Endothelial cell of umbilical vein (primary cell): Measurements from ENCODE around the gene ZNF407. TPM values are rescaled to one million over a fixed set of nuclear protein-coding genes. Genes with fewer than 3 reads are reported as not detected.

Experiments used
- BruUV-seq: library from RNA; stranded (reverse); fragments of 400-500 nt; replicated peaks from 2 replicates; lab custom pipeline; 2021; lab: Mats Ljungman, UMichigan
- CTCF ChIA-PET: fragments of 300-600, 350-600 bp; sonication (Branson Sonifier 250); formaldehyde crosslinking; loops from one replicate; lab custom pipeline; 2021; ENCODE audit warnings: antibody characterized with exemption, inconsistent platforms; lab: Charles Lee
- POLR2A ChIA-PET: fragments of 300-600, 350-600 bp; sonication (Branson Sonifier 250); formaldehyde crosslinking; loops from one replicate; lab custom pipeline; 2021; ENCODE audit warnings: antibody characterized with exemption, inconsistent platforms; lab: Charles Lee
- DNase-seq: peaks from one replicate; pipeline ENCODE4 v3.0.0-alpha.2; 2011; ENCODE audit warnings: low read depth, low spot score
- FAIRE-seq: peaks from 2 replicates; lab custom pipeline; 2011; peaks lifted over from hg19 to GRCh38; lab: Jason Lieb, UNC
- H2AFZ ChIP-seq: 2 replicates; pipeline ENCODE4 v1.6.0; 2012; ENCODE audit warnings: low read depth, low read length, control low read depth, inconsistent platforms
- H3K27ac ChIP-seq: 2 replicates; pipeline ENCODE4 v1.5.1; 2011; ENCODE audit warnings: low read depth, mild to moderate bottlenecking, control low read depth, low read length, moderate library complexity; ENCODE audit not compliant: insufficient read depth
- H3K27me3 ChIP-seq, 2 experiments: 2 replicates each; pipeline versions ENCODE4 v1.6.0 to v1.6.1; 2011; ENCODE audit warnings: low read length in 2 of 2, mixed read lengths in 1 of 2; ENCODE audit not compliant: control insufficient read depth in 2 of 2, insufficient read depth in 2 of 2
- H3K36me3 ChIP-seq, 2 experiments: 2 replicates in 1 of 2; 3 replicates in 1 of 2; pipeline ENCODE4 v1.5.1; 2011; ENCODE audit warnings: low read length in 2 of 2, mild to moderate bottlenecking in 1 of 2, moderate library complexity in 1 of 2; ENCODE audit not compliant: control insufficient read depth in 2 of 2, insufficient read depth in 2 of 2; ENCODE audit errors: extremely low read depth in 1 of 2
- H3K4me1 ChIP-seq: 3 replicates; pipeline ENCODE4 v1.5.1; 2011; ENCODE audit warnings: mild to moderate bottlenecking, low read length; ENCODE audit not compliant: control insufficient read depth, insufficient read depth; ENCODE audit errors: extremely low read depth
- H3K4me2 ChIP-seq: 2 replicates; pipeline ENCODE4 v1.6.1; 2011; ENCODE audit warnings: low read length, control low read depth, mixed read lengths; ENCODE audit not compliant: insufficient read depth
- H3K4me3 ChIP-seq, 3 experiments: fragments of 200-600 bp in 1 of 3; sonication (generic), shearing (Covaris generic) in 1 of 3; replicated peaks in 1 of 3; 2 replicates each; pipeline ENCODE4 v1.5.1; 2011 to 2016; ENCODE audit warnings: control low read depth in 3 of 3, low read length in 3 of 3, mild to moderate bottlenecking in 2 of 3, inconsistent platforms in 1 of 3, low read depth in 1 of 3, moderate library complexity in 1 of 3; ENCODE audit not compliant: insufficient read depth in 1 of 3
- H3K79me2 ChIP-seq: 2 replicates; pipeline ENCODE4 v1.6.0; 2012; ENCODE audit warnings: low read length, inconsistent platforms; ENCODE audit not compliant: control insufficient read depth, insufficient read depth
- H3K9ac ChIP-seq: replicated peaks from 2 replicates; pipeline ENCODE3; 2011; ENCODE audit warnings: low read length, control low read depth; ENCODE audit not compliant: insufficient read depth; ENCODE audit errors: extremely low read depth
- H3K9me1 ChIP-seq: replicated peaks from 3 replicates; pipeline ENCODE4 v1.6.0; 2011; ENCODE audit warnings: mild to moderate bottlenecking, low read length; ENCODE audit not compliant: control insufficient read depth, insufficient read depth; ENCODE audit errors: extremely low read depth
- H3K9me3 ChIP-seq: replicated peaks from 2 replicates; pipeline ENCODE4 v1.5.1; 2012; ENCODE audit warnings: low read length, inconsistent platforms; ENCODE audit not compliant: control insufficient read depth, insufficient read depth
- H4K20me1 ChIP-seq: replicated peaks from 2 replicates; pipeline ENCODE3; 2011; ENCODE audit warnings: mild to moderate bottlenecking, low read length; ENCODE audit not compliant: control insufficient read depth, insufficient read depth; ENCODE audit errors: extremely low read depth
- EZH2 ChIP-seq: IDR thresholded peaks from 2 replicates; pipeline ENCODE4 v1.6.1; 2012; ENCODE audit warnings: borderline replicate concordance, low read depth, mild to moderate bottlenecking, moderate library complexity, low read length, inconsistent platforms; ENCODE audit not compliant: severe bottlenecking
- FOS ChIP-seq: IDR thresholded peaks from 2 replicates; pipeline ENCODE4 v1.6.1; 2011; ENCODE audit warnings: mild to moderate bottlenecking, low read length, moderate library complexity, borderline replicate concordance; ENCODE audit not compliant: insufficient read depth
- GATA2 ChIP-seq: IDR thresholded peaks from 2 replicates; pipeline ENCODE4 v1.7.0; 2011; ENCODE audit warnings: low read depth, mild to moderate bottlenecking, moderate library complexity, mixed read lengths, low read length; ENCODE audit not compliant: insufficient read length, insufficient read depth
- JUN ChIP-seq: IDR thresholded peaks from 2 replicates; pipeline ENCODE4 v1.6.1; 2011; ENCODE audit warnings: borderline replicate concordance, low read depth; ENCODE audit not compliant: insufficient read length, insufficient read depth
- MYC ChIP-seq: IDR thresholded peaks from one replicate; pipeline ENCODE4 v1.6.1; 2011; ENCODE audit warnings: mild to moderate bottlenecking, low read depth, low read length
- POLR2A ChIP-seq: IDR thresholded peaks from 2 replicates; pipeline ENCODE4 v1.6.1; 2012; ENCODE audit warnings: low read depth, mild to moderate bottlenecking, control low read depth, low read length
- POLR2AphosphoS5 ChIP-seq: IDR thresholded peaks from 2 replicates; pipeline ENCODE4 v1.6.1; 2012; ENCODE audit warnings: low read depth, mild to moderate bottlenecking, control low read depth, low read length, moderate library complexity; ENCODE audit not compliant: insufficient read depth
- dilution Hi-C: fragments of 300-500 bp; cut with MboI; formaldehyde crosslinking; loops from one replicate; pipeline ENCODE4 v1.15.0; 2019; ENCODE audit warnings: low sequenced_read_pairs; ENCODE audit not compliant: extremely low pct_ligation_motif_present
- intact Hi-C: fragments of 100-400 bp; cut with micrococcal nuclease; formaldehyde crosslinking; loops from one replicate; pipeline ENCODE4 v1.10.0; 2022
- polyA plus RNA-seq, 4 experiments: library from polyadenylated mRNA; depleted of rRNA in 3 of 4; stranded (reverse) in 3 of 4; unstranded in 1 of 4; fragments of >200 nt; gene quantifications; 2 replicates each; pipeline versions ENCODE4 v1.2.1 to v1.2.3, GENCODE V29; 2011 to 2012; ENCODE audit warnings: missing spikeins in 1 of 4
- total RNA-seq: library from RNA; stranded (reverse); gene quantifications from 2 replicates; pipeline ENCODE4 v1.2.3, GENCODE V29; 2021
- TF ChIP-seq, protein P1 (sequence below), 2 donors: IDR thresholded peaks; 1 replicate in 1 of 2; 2 replicates in 1 of 2; pipeline ENCODE4 v1.5.1; 2011; ENCODE audit warnings: low read length in 2 of 2, mild to moderate bottlenecking in 2 of 2, moderate library complexity in 2 of 2, control low read depth in 1 of 2, inconsistent platforms in 1 of 2, low read depth in 1 of 2; ENCODE audit not compliant: insufficient read depth in 1 of 2; ENCODE audit errors: extremely low read depth in 1 of 2
- TF ChIP-seq, protein P2 (sequence below): IDR thresholded peaks from 2 replicates; pipeline ENCODE4 v1.6.1; 2011; ENCODE audit not compliant: insufficient read depth, insufficient read length

Gene ZNF407
- total and polyA plus RNA-seq, 2 donors (not counting 3 experiments of a cell fraction or from before 2014, with no cell fraction given), result 3.8 to 20.1 TPM

DNA sequence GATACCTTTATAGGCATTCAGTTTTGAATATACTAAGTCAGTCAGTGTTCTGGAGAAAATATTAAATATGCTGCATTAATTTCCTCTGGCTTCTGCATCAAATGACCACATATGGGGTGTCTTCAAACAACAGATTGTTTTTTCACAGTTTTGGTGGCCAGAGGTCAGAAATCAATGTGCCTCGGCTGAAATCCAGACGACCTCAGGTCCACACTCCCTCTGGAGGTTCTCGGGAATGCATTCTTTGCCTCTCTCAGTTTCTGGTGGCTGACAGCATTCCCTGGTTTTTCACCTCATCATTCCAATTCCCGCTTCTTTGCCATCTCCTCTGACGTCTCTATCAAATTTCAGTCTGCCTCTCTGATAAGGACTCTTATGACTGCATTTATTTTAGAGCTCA, 142.3 kb downstream of the ZNF407 start:
- Histone ChIP-seq H3K9me1 (no peaks in the 10 kb centered on the region), H3K9ac (no peak overlapping the region), H4K20me1 (no peaks in the 10 kb centered on the region), H2AFZ (no peak overlapping the region), H3K4me3 (no peak overlapping the region), H3K27ac (no peak overlapping the region), H3K79me2 (no peaks in the 10 kb centered on the region), H3K9me3 (no peaks in the 10 kb centered on the region), H3K36me3 (no peaks in the 10 kb centered on the region), H3K27me3 (no peaks in the 10 kb centered on the region), H3K4me1 (no peaks in the 10 kb centered on the region), H3K4me2 (no peak overlapping the region)
- dilution Hi-C loops, result no loop called here
- intact Hi-C loops, result no loop called here
- TF ChIP-seq, protein P1, sequence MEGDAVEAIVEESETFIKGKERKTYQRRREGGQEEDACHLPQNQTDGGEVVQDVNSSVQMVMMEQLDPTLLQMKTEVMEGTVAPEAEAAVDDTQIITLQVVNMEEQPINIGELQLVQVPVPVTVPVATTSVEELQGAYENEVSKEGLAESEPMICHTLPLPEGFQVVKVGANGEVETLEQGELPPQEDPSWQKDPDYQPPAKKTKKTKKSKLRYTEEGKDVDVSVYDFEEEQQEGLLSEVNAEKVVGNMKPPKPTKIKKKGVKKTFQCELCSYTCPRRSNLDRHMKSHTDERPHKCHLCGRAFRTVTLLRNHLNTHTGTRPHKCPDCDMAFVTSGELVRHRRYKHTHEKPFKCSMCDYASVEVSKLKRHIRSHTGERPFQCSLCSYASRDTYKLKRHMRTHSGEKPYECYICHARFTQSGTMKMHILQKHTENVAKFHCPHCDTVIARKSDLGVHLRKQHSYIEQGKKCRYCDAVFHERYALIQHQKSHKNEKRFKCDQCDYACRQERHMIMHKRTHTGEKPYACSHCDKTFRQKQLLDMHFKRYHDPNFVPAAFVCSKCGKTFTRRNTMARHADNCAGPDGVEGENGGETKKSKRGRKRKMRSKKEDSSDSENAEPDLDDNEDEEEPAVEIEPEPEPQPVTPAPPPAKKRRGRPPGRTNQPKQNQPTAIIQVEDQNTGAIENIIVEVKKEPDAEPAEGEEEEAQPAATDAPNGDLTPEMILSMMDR (IDR thresholded peaks at IDR 0.05; ENCODE audit: extremely low read depth in 1 of 2, insufficient read depth in 1 of 2, low read depth in 1 of 2, low read length in 2 of 2), result no peak
- TF ChIP-seq, protein P2, sequence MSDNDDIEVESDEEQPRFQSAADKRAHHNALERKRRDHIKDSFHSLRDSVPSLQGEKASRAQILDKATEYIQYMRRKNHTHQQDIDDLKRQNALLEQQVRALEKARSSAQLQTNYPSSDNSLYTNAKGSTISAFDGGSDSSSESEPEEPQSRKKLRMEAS, result no peak
- FAIRE-seq (no peak), DNase-seq (no peak)
- no TSS peak for BruUV-seq
- CTCF ChIA-PET, result interaction anchor here (0.9 kb wide), 1 partner anchor 180 kb away, joined by 3 read pairs; no protein-coding TSS in a partner anchor
- POLR2A ChIA-PET, result no interaction called here

DNA sequence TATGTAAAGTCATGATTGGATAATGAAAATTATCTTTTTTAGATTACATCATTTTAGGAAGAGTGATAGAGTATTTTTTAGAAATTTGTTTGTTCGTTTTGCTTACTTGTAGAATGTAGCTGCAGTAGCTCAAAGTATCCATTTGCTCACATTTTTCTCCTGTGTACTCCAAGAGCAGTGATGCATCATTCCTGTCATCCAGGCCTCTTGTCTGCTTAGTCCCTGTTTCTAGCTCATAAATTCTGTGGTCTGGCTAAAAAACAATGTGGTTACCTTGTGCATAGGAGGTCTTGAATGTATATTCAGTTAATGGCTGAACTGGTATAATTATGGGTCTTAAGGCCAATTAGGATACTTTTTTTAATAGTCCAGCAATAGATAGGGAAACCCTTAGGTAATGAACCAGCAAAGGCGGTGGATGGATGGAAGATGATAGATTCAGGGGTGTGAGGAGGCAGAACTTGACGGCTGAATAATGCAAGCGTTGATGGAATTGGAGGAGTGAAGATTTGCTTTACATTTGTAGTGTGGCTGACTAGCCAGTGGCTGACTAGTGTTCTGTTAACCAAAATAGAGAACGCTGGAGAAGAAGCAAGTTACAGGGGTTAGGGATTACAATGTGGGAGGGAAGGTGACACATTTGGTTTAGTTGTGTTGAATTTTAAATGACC, 145.0 kb downstream of the ZNF407 start:
- H3K36me3 ChIP-seq, result no peaks in the 10 kb centered on the region
- DNase-seq, result no peak
- ChIA-PET POLR2A (no interaction called here), CTCF (no interaction called here)
- TF ChIP-seq FOS, result no peak
- TF ChIP-seq, protein P1 (IDR thresholded peaks at IDR 0.05; ENCODE audit: extremely low read depth in 1 of 2, insufficient read depth in 1 of 2, low read depth in 1 of 2, low read length in 2 of 2), result no peak
- TF ChIP-seq GATA2, result no peak
- no peak for TF ChIP-seq EZH2
- no peak for TF ChIP-seq POLR2AphosphoS5
- TF ChIP-seq, protein P2, result no peak
- no peak for TF ChIP-seq JUN
- no peak for TF ChIP-seq MYC
- TF ChIP-seq POLR2A, result no peak
- H2AFZ ChIP-seq, result no peak overlapping the region
- BruUV-seq, result no TSS peak
- FAIRE-seq, result no peak
- dilution Hi-C loops, result no loop called here
- no peak overlapping the region for H3K9ac ChIP-seq
- intact Hi-C loops, result no loop called here
- no peaks in the 10 kb centered on the region for H4K20me1 ChIP-seq
- no peaks in the 10 kb centered on the region for H3K9me3 ChIP-seq
- no peak overlapping the region for H3K4me2 ChIP-seq
- H3K4me1 ChIP-seq, result peaks cover 13% of the 10 kb centered on the region
- H3K4me3 ChIP-seq, result no peak overlapping the region
- H3K79me2 ChIP-seq, result no peaks in the 10 kb centered on the region
- no peaks in the 10 kb centered on the region for H3K27me3 ChIP-seq
- no peak overlapping the region for H3K27ac ChIP-seq
- no peaks in the 10 kb centered on the region for H3K9me1 ChIP-seq
